NCI-H2107 treated with DMSO at 0.1 percent for 48 hours (cell line): Measurements from ENCODE around the gene DTHD1.

ENCODE experiments used
- DNase-seq: peaks from one replicate; lab custom pipeline; 2025; ENCODE audit not compliant: unreplicated experiment; lab: John Stamatoyannopoulos, UW

DTHD1 gene

GRCh38 chr4:36313301-36313700 is 31.9 kb downstream of the DTHD1 start:
- DNase-seq: no peak

DNA sequence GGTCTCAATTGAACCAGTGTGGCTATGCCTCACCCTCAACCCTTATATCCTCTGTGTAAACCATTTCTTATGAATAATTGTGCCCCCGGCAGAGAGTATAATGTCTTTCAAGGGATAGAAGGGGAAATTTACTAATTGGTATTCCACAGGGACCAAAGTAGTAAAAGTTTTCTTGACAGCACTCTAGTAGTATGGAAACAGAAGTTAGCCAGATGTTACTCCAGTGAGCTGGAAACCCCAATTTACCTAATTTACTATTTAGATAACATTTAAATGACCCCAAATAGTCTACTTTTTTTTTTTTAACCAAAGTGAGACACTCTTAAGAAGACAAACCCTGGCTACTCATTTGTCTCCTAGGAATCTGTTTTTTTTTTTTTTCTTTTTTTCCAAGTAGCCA is 32.3 kb downstream of the DTHD1 start:
- DNase-seq: no peak

GRCh38 chr4:36316607-36317006 is 35.2 kb downstream of the DTHD1 start:
- DNase-seq: no peak

GRCh38 chr4:36317721-36318120 is 36.3 kb downstream of the DTHD1 start:
- no peak for DNase-seq

- DNase-seq: no peak
Measured at GRCh38 chr4:36320117-36320896, 38.9 kb downstream of the DTHD1 start.

- DNase-seq: no peak
Measured at GRCh38 chr4:36321176-36321575, 39.8 kb downstream of the DTHD1 start.

DNA sequence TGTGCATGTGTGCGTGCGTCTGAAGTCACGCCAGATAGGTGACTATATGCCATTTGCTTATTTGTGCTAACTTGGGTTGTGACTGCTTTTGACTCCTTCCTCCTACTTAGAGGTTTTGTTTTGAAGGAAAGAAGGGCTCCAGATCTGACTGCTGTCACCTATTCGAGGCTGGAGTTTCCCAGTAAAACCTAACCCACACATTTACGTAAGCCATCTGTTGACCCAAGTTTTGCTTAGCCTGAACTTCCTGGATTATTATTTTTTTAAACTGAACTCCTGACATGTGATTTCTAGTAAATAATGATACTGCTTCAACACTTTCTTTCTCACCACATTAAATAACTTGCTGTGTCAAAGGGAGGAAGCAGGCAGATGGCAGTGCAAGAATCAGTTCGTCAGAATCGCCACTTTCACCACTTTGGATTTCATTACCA is 41.5 kb downstream of the DTHD1 start:
- DNase-seq: no peak

- no peak for DNase-seq
Measured at GRCh38 chr4:36323816-36324419, 42.5 kb downstream of the DTHD1 start.

- no peak for DNase-seq
Measured at GRCh38 chr4:36324808-36325207, 43.4 kb downstream of the DTHD1 start.

- DNase-seq: no peak
Measured at GRCh38 chr4:36325499-36325898, 44.1 kb downstream of the DTHD1 start.

DNA sequence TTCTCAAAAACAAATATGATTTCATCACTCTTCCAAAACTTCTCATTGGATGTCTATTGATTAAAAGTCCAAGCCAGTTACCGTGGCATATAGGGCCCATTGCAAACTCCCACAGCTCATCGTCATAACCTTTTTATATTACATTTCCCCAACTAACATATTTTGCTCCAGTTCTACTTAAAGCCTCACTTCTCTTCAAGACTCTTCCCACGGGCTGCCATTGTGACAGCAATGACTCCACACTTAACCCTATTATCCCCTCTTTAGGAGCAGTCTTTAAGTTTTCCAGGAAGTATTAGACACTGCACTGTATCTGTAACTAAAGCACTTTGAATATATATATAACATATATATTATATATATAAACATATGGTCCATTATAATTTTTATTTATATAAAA is 44.5 kb downstream of the DTHD1 start:
- no peak for DNase-seq

- DNase-seq: no peak
Measured at GRCh38 chr4:36326476-36327029, 45.1 kb downstream of the DTHD1 start.

GRCh38 chr4:36327400-36327799 is 46.0 kb downstream of the DTHD1 start:
- DNase-seq: no peak

DNA sequence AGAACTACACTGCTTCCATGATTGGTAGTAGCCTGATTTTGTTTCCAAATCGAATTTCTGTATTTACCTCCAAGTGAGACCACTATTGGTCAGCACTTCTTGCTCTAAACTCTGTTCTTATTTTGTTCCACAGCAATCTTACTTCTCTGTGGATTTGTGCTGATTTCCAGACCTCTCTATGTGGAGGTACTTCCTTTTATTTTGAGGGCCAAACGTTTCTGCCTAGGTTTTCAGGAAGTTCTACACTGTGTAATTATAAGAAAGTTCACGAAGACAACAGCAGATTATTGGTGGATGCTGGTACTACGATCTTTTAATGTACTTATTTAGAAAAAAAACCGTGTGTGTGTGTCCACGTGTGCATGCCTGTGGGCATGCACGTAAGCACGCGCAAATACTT is 46.7 kb downstream of the DTHD1 start:
- no peak for DNase-seq

DNA sequence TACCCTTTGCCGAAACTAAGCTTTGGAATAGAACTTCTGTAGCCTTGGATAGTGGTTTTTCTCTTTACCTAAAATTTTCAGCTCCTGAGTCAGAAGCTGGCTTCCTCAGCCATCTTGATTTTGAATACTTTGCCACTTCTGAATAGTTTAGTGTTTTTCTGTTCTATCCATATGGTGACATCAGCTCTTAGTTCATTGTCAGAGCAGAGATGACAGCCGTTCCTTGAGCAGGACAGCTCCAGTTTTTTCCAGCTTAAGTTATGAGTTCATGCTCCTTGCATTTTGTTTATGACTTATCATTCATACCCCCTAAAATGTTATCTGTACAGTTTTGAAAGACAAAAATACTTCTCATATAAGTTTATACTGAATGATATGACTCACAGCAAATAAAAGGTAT is 47.8 kb downstream of the DTHD1 start:
- no peak for DNase-seq

- DNase-seq: no peak
Measured at GRCh38 chr4:36330796-36331195, 49.4 kb downstream of the DTHD1 start.

GRCh38 chr4:36332023-36332781 is 50.8 kb downstream of the DTHD1 start:
- no peak for DNase-seq

- no peak for DNase-seq
Measured at GRCh38 chr4:36332782-36333131, 51.3 kb downstream of the DTHD1 start.

GRCh38 chr4:36333303-36333877 is 52.0 kb downstream of the DTHD1 start:
- no peak for DNase-seq

DNA sequence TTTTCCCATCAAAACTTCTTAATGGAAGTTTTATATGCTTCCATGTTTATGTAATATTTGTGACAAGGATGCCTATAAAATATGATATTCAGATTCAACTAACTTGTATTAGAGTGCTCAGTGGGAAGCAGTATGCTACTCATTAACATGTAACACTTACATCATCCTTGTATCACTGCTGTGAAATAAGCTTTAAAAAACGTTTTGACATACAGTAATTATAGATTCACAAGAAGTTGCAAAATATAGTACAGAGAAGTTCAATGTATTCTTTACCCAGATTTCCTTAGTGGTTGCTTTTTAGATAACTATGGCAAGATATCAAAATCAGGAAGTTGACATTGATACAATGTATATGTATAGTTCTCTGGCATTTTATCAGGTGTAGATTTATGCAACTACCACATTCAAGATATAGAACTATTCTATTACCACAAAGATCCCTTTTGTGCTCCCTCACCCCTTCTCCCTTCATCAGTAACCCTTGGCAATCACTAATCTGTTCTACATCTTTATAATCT is 56.3 kb downstream of the DTHD1 start:
- no peak for DNase-seq

DNA sequence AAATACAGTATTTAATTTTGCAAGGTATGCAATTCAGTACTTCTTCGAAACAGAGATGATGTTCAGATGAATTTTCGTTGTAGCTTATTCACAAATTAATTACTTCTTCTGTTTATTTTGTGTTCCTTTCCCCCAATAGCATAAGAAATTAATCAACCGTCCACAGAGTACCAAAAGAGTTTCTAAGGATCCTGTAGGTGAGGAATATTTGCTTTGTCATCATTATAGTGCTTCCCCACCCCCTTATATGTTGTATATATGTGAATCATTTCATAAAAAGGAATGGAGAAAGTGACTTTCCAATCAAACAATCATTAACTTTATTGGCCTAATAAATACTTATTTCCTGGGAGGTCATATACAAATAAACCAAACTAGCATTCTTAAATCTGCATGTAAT is 57.6 kb downstream of the DTHD1 start:
- no peak for DNase-seq
